Lung (tissue), 12 donors: ENCODE data around the gene PARPBP. TPM values are rescaled to one million over a fixed set of nuclear protein-coding genes. Genes with fewer than 3 reads are reported as not detected.
"Not testable (repeated sequence)": the region's sequence is repeated elsewhere in the genome, so short reads cannot be mapped to it uniquely, and the experiment has no call there.

Source experiments
- ATAC-seq: fragments of 200-7000 bp; cut with Tn5 transposase; one replicate; pipeline ENCODE4 v1.9.1; 2020; ENCODE audit warnings: moderate number of reproducible peaks; ENCODE audit not compliant: insufficient read depth, low FRiP score
- DNase-seq, 3 donors: peaks; one replicate each; pipeline ENCODE4 v3.0.0-alpha.2; 2013 to 2017
- H3K27ac ChIP-seq, 2 donors: one replicate each; pipeline ENCODE4 v1.5.1; 2013; ENCODE audit warnings: mild to moderate bottlenecking in 2 of 2, moderate library complexity in 2 of 2, control low read depth in 1 of 2, inconsistent platforms in 1 of 2, low read depth in 1 of 2, low read length in 1 of 2
- H3K27me3 ChIP-seq, 3 donors: one replicate each; pipeline ENCODE4 v1.5.1; 2013; ENCODE audit warnings: low read length in 2 of 3; ENCODE audit not compliant: control insufficient read depth in 3 of 3, insufficient read depth in 3 of 3
- H3K36me3 ChIP-seq, 4 donors: one replicate each; pipeline ENCODE4 v1.5.1; 2013; ENCODE audit warnings: low read length in 4 of 4, mild to moderate bottlenecking in 1 of 4, moderate library complexity in 1 of 4; ENCODE audit not compliant: control insufficient read depth in 4 of 4, insufficient read depth in 4 of 4
- H3K4me1 ChIP-seq, 5 donors: one replicate each; pipeline ENCODE4 v1.5.1; 2013; ENCODE audit warnings: low read length in 5 of 5, mild to moderate bottlenecking in 2 of 5, moderate library complexity in 1 of 5; ENCODE audit not compliant: control insufficient read depth in 5 of 5, insufficient read depth in 5 of 5
- H3K4me3 ChIP-seq: one replicate; pipeline ENCODE4 v1.5.1; 2013; ENCODE audit warnings: mild to moderate bottlenecking, control low read depth, moderate library complexity
- H3K9ac ChIP-seq, 2 donors: one replicate each; pipeline ENCODE4 v1.5.1; 2013; ENCODE audit warnings: low read length in 2 of 2, control low read depth in 1 of 2; ENCODE audit not compliant: insufficient read depth in 1 of 2
- H3K9me3 ChIP-seq, 4 donors: one replicate each; pipeline ENCODE4 v1.5.1; 2013; ENCODE audit warnings: low read length in 3 of 4, mild to moderate bottlenecking in 1 of 4, moderate library complexity in 1 of 4; ENCODE audit not compliant: control insufficient read depth in 4 of 4, insufficient read depth in 3 of 4
- WGBS, 2 donors: extraction: QIAGEN DNeasy Blood & Tissue Kit; methylation state at CpG; one replicate each; pipeline ENCODE4 v1.1.7; 2013; 5-methylcytosine and 5-hydroxymethylcytosine counted together
- polyA plus RNA-seq, 2 donors: library from polyadenylated mRNA; stranded (reverse); fragments of 200-250 nt; gene quantifications; one replicate each; pipeline ENCODE4 v1.2.1, GENCODE V29; 2013
- total RNA-seq, 2 donors: library from RNA; depleted of rRNA in 1 of 2; stranded (reverse); fragments of >200 nt in 1 of 2; gene quantifications; one replicate each; pipeline ENCODE4 v1.2.1, GENCODE V29; 2014 to 2021
- TF ChIP-seq, protein P1 (sequence below): IDR thresholded peaks from 2 replicates; pipeline ENCODE4 v1.5.1; 2012; ENCODE audit warnings: mild to moderate bottlenecking; ENCODE audit errors: control extremely low read depth, extremely low read depth
- donor health status: control.
- donor health status: control.
- donor health status: Bipolar disorder and iron deficiency.
- donor health status: healthy.
- donor health status: DM: yes; HTN: yes; CAD: no.

The PARPBP gene
- total and polyA plus RNA-seq, 4 donors = 1.2 to 6.1 (median 1.6) TPM

DNA sequence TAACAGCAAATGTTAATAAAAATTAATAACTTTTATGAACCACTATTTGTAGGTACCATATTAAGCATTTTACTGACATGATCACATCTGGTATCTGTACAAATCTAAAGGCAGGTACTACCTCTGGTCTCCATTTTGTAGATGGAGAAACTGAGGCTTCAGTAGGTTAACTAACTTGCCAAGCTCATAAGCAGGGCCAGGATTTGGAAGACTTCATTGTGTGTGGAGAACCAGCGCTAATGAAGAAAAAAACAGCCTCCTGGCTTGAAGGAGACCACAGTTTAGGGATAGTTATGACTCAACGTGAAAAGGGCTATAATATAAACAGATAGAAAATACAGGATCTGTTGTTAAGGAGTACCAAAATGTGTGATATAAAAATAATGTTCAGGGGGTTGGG, 1.1 kb upstream of the PARPBP start:
- Histone ChIP-seq H3K9me3 (no peaks in the 10 kb centered on the region), H3K9ac (peak overlapping the region in 1 of 2 donors; percentile 99), H3K4me3 (no peak overlapping the region), H3K4me1 (peaks cover 0 to 10% (median 3%) of the 10 kb centered on the region in 5 donors), H3K36me3 (peaks cover 0 to 12% (median 6%) of the 10 kb centered on the region in 4 donors), H3K27ac (no peak overlapping the region), H3K27me3 (no peaks in the 10 kb centered on the region)
- TF ChIP-seq, protein P1, sequence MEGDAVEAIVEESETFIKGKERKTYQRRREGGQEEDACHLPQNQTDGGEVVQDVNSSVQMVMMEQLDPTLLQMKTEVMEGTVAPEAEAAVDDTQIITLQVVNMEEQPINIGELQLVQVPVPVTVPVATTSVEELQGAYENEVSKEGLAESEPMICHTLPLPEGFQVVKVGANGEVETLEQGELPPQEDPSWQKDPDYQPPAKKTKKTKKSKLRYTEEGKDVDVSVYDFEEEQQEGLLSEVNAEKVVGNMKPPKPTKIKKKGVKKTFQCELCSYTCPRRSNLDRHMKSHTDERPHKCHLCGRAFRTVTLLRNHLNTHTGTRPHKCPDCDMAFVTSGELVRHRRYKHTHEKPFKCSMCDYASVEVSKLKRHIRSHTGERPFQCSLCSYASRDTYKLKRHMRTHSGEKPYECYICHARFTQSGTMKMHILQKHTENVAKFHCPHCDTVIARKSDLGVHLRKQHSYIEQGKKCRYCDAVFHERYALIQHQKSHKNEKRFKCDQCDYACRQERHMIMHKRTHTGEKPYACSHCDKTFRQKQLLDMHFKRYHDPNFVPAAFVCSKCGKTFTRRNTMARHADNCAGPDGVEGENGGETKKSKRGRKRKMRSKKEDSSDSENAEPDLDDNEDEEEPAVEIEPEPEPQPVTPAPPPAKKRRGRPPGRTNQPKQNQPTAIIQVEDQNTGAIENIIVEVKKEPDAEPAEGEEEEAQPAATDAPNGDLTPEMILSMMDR = no peak
- 73 to 89% methylated on average over 2 of the region's 2 CpGs for WGBS, 2 donors
- DNase-seq = no peak
- ATAC-seq = no peak

DNA sequence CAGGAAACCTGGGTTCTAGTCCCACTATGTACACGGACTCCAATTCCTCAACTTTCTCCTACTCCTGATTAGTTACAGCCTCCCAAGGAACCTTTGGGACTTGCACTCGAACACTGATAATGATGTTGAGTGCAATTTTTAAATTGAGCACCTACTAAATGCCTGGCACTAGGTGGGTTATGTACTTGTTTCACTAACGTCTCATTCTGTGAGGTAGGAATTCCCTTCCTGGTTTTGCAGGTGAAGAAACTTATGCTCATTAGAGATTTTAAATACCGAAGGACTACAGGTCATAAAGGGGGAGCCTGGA, 536 bp downstream of the PARPBP start:
- Histone ChIP-seq H3K9me3 (no peaks in the 10 kb centered on the region), H3K36me3 (peaks cover 0 to 10% (median 6%) of the 10 kb centered on the region in 4 donors), H3K4me1 (peaks cover 0 to 10% (median 3%) of the 10 kb centered on the region in 5 donors), H3K4me3 (peak overlapping the region; percentile 70), H3K27me3 (no peaks in the 10 kb centered on the region), H3K9ac (peak overlapping the region in 1 of 2 donors; percentile 79), H3K27ac (no peak overlapping the region)
- DNase-seq (no peak), ATAC-seq (no peak)
- WGBS, 2 donors = 2 to 3% methylated on average over 4 of the region's 4 CpGs
- TF ChIP-seq, protein P1 = no peak

DNA sequence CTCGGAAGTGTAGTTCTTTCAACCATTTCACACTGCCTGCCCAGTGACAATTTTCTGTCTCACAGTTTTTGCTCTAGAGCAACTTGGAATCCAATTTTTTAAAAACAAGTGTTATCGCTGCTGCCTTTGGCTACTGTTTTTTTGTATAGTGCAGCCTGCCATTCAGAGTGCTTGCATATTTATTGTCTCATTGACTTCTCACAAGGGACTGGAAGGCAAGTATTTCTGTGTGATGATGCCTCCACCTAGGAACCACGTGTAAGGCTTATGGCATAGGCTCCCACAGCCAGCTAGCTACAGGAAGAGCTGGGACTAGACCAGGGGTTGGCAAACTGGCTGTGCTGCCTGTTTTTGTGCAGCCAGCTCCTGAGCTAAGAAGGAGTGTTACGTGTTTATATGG, 903 bp downstream of the PARPBP start:
- ATAC-seq = no peak
- Histone ChIP-seq H3K36me3 (peaks cover 0 to 11% (median 6%) of the 10 kb centered on the region in 4 donors), H3K27ac (no peak overlapping the region), H3K27me3 (no peaks in the 10 kb centered on the region), H3K9me3 (no peaks in the 10 kb centered on the region), H3K9ac (peak overlapping the region in 1 of 2 donors; percentile 2), H3K4me1 (peaks cover 0 to 10% (median 3%) of the 10 kb centered on the region in 5 donors), H3K4me3 (no peak overlapping the region)
- WGBS, 2 donors = 33 to 42% methylated on average over 4 of the region's 4 CpGs
- TF ChIP-seq, protein P1 = no peak
- DNase-seq = peak in 1 of 3 donors; percentile 36

DNA sequence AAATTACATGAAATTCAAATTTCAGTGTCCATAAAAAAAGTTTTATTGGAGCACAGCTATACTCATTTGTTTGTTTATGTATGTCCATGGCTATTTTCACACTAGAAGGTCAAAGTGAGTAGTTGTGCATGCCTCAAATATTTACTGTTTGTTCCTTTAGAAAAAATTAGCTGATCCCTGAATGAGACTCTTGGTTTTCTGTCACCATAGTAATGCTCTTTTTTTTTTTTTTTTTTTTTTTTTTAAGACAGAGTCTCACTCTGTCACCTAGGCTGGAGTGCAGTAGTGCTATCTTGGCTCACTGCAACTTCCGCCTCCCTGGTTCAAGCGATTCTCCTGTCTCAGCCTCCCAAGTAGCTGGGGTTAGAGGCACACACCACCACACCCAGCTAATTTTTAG, 1.3 kb downstream of the PARPBP start:
- WGBS, 2 donors = 91 to 94% methylated on average over 2 of the region's 2 CpGs
- H3K27ac ChIP-seq, H3K4me1 ChIP-seq, H3K4me3 ChIP-seq, H3K9me3 ChIP-seq, H3K27me3 ChIP-seq, ATAC-seq: not testable (repeated sequence)
- peaks cover 0 to 13% (median 5%) of the 10 kb centered on the region in 4 donors for H3K36me3 ChIP-seq
- H3K9ac ChIP-seq = peak overlapping the region in 1 of 2 donors; percentile 2
- DNase-seq = peak in 2 of 3 donors; percentile 43 to 62

DNA sequence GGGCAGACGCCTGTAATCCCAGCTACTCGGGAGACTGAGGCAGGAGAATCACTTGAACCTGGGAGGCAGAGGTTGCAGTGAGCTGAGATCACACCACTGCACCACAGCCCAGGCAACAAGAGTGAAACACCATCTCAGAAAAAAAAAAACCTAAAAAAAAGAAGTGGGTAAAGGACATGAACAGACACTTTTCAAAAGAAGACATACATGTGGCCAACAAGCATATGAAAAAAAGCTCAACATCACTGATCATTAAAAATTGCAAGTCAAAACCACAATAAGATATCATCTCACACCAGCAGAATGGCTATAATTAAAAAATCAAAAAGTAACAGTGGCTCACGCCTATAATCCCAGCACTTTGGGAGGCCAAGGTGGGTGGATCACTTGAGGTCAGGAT, 10.7 kb downstream of the PARPBP start:
- 83 to 85% methylated on average over 3 of the region's 3 CpGs for WGBS, 2 donors
- ATAC-seq, H3K27me3 ChIP-seq, H3K36me3 ChIP-seq, H3K9ac ChIP-seq, H3K4me1 ChIP-seq, H3K4me3 ChIP-seq, DNase-seq, H3K9me3 ChIP-seq, H3K27ac ChIP-seq: not testable (repeated sequence)

DNA sequence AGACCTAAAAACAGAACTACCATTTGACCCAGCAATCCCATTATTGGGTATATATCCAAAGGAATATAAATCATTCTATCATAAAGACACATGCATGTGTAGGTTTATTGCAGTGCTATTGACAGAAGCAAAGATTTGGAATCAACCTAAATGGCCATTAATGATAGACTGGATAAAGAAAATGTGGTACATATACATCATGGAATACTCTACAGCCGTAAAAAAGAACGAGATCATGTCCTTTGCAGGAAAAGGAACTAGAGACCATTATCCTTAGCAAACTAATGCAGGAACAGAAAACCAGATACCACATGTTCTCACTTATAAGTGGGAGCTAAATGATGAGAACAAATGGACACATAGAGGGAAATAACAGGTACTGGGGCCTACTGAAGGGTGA, 11.5 kb downstream of the PARPBP start:
- H3K36me3 ChIP-seq, H3K9ac ChIP-seq, H3K9me3 ChIP-seq, H3K4me1 ChIP-seq, H3K4me3 ChIP-seq, ATAC-seq, H3K27me3 ChIP-seq, DNase-seq, H3K27ac ChIP-seq: not testable (repeated sequence)
- 97 to 98% methylated on average over 2 of the region's 2 CpGs for WGBS, 2 donors
